Pancreas (tissue), 10 donors: ENCODE measurements around the gene CDK5R2. TPM values are rescaled to one million over a fixed set of nuclear protein-coding genes. Genes with fewer than 3 reads are reported as not detected.

Experiments
- ATAC-seq, 4 donors: fragments of 200-7000 bp; cut with Tn5 transposase; one replicate each; pipeline versions ENCODE4 v1.8.0 to v1.9.1; 2020; ENCODE audit warnings: mild to moderate bottlenecking in 4 of 4, moderate library complexity in 4 of 4
- DNase-seq, 6 donors: peaks; one replicate each; pipeline ENCODE4 v3.0.0-alpha.2; 2020
- FAIRE-seq: peaks from 2 replicates; lab custom pipeline; 2012; peaks lifted over from hg19 to GRCh38; lab: Jason Lieb, UNC
- H3K27ac ChIP-seq, 4 donors: fragments of 200-600 bp; sonication (generic); 1 replicate in 3 of 4; 2 replicates in 1 of 4; pipeline versions ENCODE4 v1.5.0 to v1.8.0; 2020
- H3K27me3 ChIP-seq, 4 donors: fragments of 200-600 bp; one replicate each; pipeline ENCODE4 v1.8.0; 2021
- H3K36me3 ChIP-seq, 3 donors: fragments of 200-600 bp; sonication (generic) in 1 of 3; one replicate each; pipeline versions ENCODE4 v1.5.0 to v1.8.0; 2020 to 2021
- H3K4me1 ChIP-seq, 3 donors: fragments of 200-600 bp; one replicate each; pipeline ENCODE4 v1.8.0; 2021
- H3K4me3 ChIP-seq, 4 donors: fragments of 200-600 bp; sonication (generic) in 2 of 4; one replicate each; pipeline versions ENCODE4 v1.5.0 to v1.8.0; 2020 to 2021
- H3K9me3 ChIP-seq, 4 donors: fragments of 200-600 bp; one replicate each; pipeline ENCODE4 v1.8.0; 2021
- CTCF ChIP-seq, 4 donors: fragments of 200-600 bp; sonication (generic) in 3 of 4; IDR thresholded peaks; one replicate each; pipeline versions ENCODE4 v1.5.0 to v1.8.0; 2021; ENCODE audit warnings: antibody characterized with exemption in 4 of 4
- WGBS, 2 donors: extraction: QIAGEN DNeasy Blood & Tissue Kit; methylation state at CpG; one replicate each; pipeline ENCODE4 v1.1.7; 2013; 5-methylcytosine and 5-hydroxymethylcytosine counted together
- intact Hi-C, 3 donors: fragments of 100-400 bp; cut with DNase I; formaldehyde crosslinking; loops; one replicate each; pipeline versions ENCODE4 v1.11.1 to v1.14.2; 2022
- polyA plus RNA-seq, 2 donors: library from polyadenylated mRNA; stranded (reverse); fragments of 200-250 nt; gene quantifications; one replicate each; pipeline ENCODE4 v1.2.3, GENCODE V29; 2013
- total RNA-seq, 6 donors: library from RNA; stranded (reverse); fragmentation: NEBNext Ultra II Directional in 4 of 6; extraction: Animal tissue kit (Norgen Biotek cat#: 25700) in 4 of 6; gene quantifications; one replicate each; pipeline versions ENCODE4 v1.2.1 to v1.2.4, GENCODE V29; 2021 to 2023
- donor health status: healthy with polysubstance abuse.
- donor health status: DM: no; HTN: no; CAD: no; lungs with moderate emphysema.
- donor health status: DM: no; HTN: no; CAD: no.
- donor health status: control.
- donor health status: control.
- donor health status: Bipolar disorder and iron deficiency.
- donor health status: DM: yes; HTN: yes; CAD: no.
- donor health status: DM: no; HTN: no; CAD: no.
- donor health status: DM: no; HTN: no; CAD: no.
- donor health status: DM: yes; HTN: yes; CAD: no.

The CDK5R2 gene
- total and polyA plus RNA-seq, 8 donors, result 0.19 to 8.6 (median 1.1) TPM

DNA sequence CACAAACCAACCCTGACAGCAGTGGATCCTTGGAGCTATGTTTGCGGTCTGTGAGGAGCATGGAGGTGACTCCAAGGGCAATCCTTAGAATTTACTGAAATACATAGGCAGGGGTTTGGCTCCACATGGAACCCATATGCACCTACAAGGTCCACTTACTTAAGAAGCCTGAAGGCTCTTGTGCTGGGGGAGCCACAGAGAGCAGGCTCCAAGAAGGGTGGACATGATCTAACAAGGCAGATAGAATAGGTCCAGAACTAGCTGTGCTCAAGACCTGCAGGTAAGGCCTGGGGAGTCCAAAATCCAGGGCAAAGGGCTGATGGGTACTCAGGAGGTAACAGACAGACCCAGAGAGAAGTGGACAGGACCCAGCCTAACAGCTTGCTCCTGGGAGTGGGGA lies 1.2 kb upstream of the CDK5R2 start:
- H3K4me1 ChIP-seq, result no peaks in the 10 kb centered on the region
- 88 to 100% methylated on average over 1 of the region's 1 CpG for WGBS, 2 donors
- no peaks in the 10 kb centered on the region for H3K9me3 ChIP-seq
- no peak for ATAC-seq
- H3K4me3 ChIP-seq, result no peak overlapping the region
- intact Hi-C loops, result no loop called here
- no peak for FAIRE-seq
- DNase-seq, result no peak
- no peaks in the 10 kb centered on the region for H3K36me3 ChIP-seq
- no peak overlapping the region for H3K27ac ChIP-seq
- H3K27me3 ChIP-seq, result peaks cover 0 to 41% (median 6%) of the 10 kb centered on the region in 4 donors
- no peak for TF ChIP-seq CTCF (IDR thresholded peaks at IDR 0.05)

DNA sequence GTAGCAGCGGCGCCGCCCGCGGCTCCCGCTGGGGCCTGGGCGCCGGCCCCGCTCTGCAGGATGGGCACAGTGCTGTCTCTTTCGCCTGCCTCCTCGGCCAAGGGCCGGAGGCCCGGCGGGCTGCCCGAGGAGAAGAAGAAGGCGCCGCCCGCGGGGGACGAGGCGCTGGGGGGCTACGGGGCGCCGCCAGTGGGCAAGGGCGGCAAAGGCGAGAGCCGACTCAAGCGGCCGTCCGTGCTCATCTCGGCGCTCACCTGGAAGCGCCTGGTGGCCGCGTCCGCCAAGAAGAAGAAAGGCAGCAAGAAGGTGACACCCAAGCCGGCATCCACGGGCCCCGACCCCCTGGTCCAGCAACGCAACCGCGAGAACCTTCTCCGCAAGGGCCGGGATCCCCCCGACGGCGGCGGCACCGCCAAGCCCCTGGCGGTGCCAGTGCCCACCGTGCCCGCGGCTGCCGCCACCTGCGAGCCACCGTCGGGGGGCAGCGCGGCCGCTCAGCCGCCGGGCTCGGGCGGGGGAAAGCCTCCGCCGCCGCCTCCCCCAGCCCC lies 369 bp downstream of the CDK5R2 start:
- peak overlapping the region; percentile 16 to 45 (median 26) for H3K4me3 ChIP-seq
- intact Hi-C loops, result no loop called here
- WGBS, 2 donors, result 2 to 4% methylated on average over 50 to 67 of the region's 67 CpGs
- no peaks in the 10 kb centered on the region for H3K36me3 ChIP-seq
- peak in 1 of 6 donors; percentile 77 for DNase-seq
- no peaks in the 10 kb centered on the region for H3K9me3 ChIP-seq
- peaks cover 0 to 55% (median 8%) of the 10 kb centered on the region in 4 donors for H3K27me3 ChIP-seq
- no peak overlapping the region for H3K27ac ChIP-seq
- FAIRE-seq, result no peak
- ATAC-seq, result peak in 1 of 4 donors; percentile 6
- no peak for TF ChIP-seq CTCF (IDR thresholded peaks at IDR 0.05)
- no peaks in the 10 kb centered on the region for H3K4me1 ChIP-seq

DNA sequence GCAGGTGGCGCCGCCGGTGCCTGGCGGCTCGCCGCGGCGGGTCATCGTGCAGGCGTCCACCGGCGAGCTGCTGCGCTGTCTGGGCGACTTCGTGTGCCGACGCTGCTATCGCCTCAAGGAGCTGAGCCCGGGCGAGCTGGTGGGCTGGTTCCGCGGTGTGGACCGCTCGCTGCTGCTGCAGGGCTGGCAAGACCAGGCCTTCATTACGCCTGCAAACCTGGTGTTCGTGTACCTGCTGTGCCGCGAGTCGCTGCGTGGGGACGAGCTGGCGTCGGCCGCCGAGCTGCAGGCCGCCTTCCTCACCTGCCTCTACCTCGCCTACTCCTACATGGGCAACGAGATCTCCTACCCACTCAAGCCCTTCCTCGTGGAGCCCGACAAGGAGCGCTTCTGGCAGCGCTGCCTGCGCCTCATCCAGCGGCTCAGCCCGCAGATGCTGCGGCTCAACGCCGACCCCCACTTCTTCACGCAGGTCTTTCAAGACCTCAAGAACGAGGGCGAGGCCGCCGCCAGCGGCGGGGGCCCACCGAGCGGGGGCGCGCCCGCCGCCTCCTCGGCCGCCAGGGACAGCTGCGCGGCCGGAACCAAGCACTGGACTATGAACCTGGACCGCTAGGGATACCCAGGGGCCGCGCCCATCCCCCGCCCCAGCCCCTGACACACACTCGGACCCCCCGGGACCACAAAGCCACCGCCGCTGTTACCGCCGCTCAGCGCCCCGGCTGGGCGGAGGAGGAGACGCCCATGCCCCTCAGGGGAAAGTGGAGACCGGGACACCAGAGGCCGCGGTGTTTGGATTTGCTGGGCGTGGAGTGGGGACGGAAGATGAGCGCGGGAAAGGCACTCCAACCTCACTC lies 1.1 kb downstream of the CDK5R2 start:
- Histone ChIP-seq H3K27me3 (peaks cover 0 to 55% (median 8%) of the 10 kb centered on the region in 4 donors), H3K4me1 (no peaks in the 10 kb centered on the region), H3K4me3 (peak overlapping the region in 1 of 4 donors; percentile 45), H3K27ac (no peak overlapping the region), H3K9me3 (no peaks in the 10 kb centered on the region), H3K36me3 (no peaks in the 10 kb centered on the region)
- WGBS, 2 donors, result 2 to 4% methylated on average over 76 to 87 of the region's 87 CpGs
- peak in 1 of 6 donors; percentile 72 for DNase-seq
- no peak for FAIRE-seq
- no peak for TF ChIP-seq CTCF (IDR thresholded peaks at IDR 0.05)
- ATAC-seq, result no peak
- intact Hi-C loops, result no loop called here

- H3K4me3 ChIP-seq, result peak overlapping the region in 1 of 4 donors; percentile 5
- DNase-seq (no peak), FAIRE-seq (no peak), ATAC-seq (no peak)
- intact Hi-C loops, result no loop called here
- 9% methylated on average over 4 of the region's 4 CpGs for WGBS, 2 donors
- H3K27me3 ChIP-seq, result peaks cover 0 to 55% (median 8%) of the 10 kb centered on the region in 4 donors
- H3K4me1 ChIP-seq, result no peaks in the 10 kb centered on the region
- TF ChIP-seq CTCF (IDR thresholded peaks at IDR 0.05), result no peak
- no peaks in the 10 kb centered on the region for H3K36me3 ChIP-seq
- no peak overlapping the region for H3K27ac ChIP-seq
- H3K9me3 ChIP-seq, result no peaks in the 10 kb centered on the region
Measured at GRCh38 chr2:218961229-218961628, 1.8 kb downstream of the CDK5R2 start.
